Measurements from ENCODE around the gene TTLL13. TPM values are rescaled to one million over a fixed set of nuclear protein-coding genes. Genes with fewer than 3 reads are reported as not detected.

TTLL13 gene
- total and polyA plus RNA-seq, 2 experiments from 2014 or later = not detected

GRCh38 chr15:90205050-90205848, 44.1 kb upstream of the TTLL13 start:
- no peaks in the 10 kb centered on the region for H3K27me3 ChIP-seq
- no peaks in the 10 kb centered on the region for H3K36me3 ChIP-seq (replicated peaks; ENCODE audit: insufficient read depth, low read depth)
- no peaks in the 10 kb centered on the region for H3K9me2 ChIP-seq (replicated peaks; ENCODE audit: insufficient read depth)
- TF ChIP-seq CTCF (IDR thresholded peaks at IDR 0.05; ENCODE audit: poor library complexity) (no peak), EZH2phosphoT487 (IDR thresholded peaks at IDR 0.05; ENCODE audit: low read depth, severe bottlenecking, unreplicated experiment) (no peak), EZH2 (IDR thresholded peaks at IDR 0.05; ENCODE audit: borderline replicate concordance) (no peak)
- H3K4me3 ChIP-seq = no peak overlapping the region
- H3K27ac ChIP-seq = no peak overlapping the region
- peaks cover 87% of the 10 kb centered on the region for H3K79me2 ChIP-seq
- H2AFZ ChIP-seq = no peak overlapping the region
- no peak overlapping the region for H3K4me2 ChIP-seq
- H3K4me1 ChIP-seq (ENCODE audit: insufficient read depth) = peaks cover 20% of the 10 kb centered on the region
- no peak for DNase-seq (ENCODE audit: low spot score)
- no peaks in the 10 kb centered on the region for H3K9me3 ChIP-seq (ENCODE audit: low read depth)
- peaks cover 28% of the 10 kb centered on the region for H4K20me1 ChIP-seq (ENCODE audit: insufficient read depth, poor library complexity, severe bottlenecking)
- 94% methylated on average over 9 of the region's 10 CpGs for WGBS (ENCODE audit: low lambda C conversion rate, missing lambda C conversion rate)

GRCh38 chr15:90205886-90206285, 43.5 kb upstream of the TTLL13 start:
- Histone ChIP-seq H3K4me2 (no peak overlapping the region), H3K27ac (no peak overlapping the region), H3K4me1 (ENCODE audit: insufficient read depth) (peaks cover 14% of the 10 kb centered on the region), H3K9me3 (ENCODE audit: low read depth) (no peaks in the 10 kb centered on the region), H4K20me1 (ENCODE audit: insufficient read depth, poor library complexity, severe bottlenecking) (peaks cover 28% of the 10 kb centered on the region), H3K36me3 (replicated peaks; ENCODE audit: insufficient read depth, low read depth) (no peaks in the 10 kb centered on the region), H3K79me2 (peaks cover 93% of the 10 kb centered on the region), H3K27me3 (no peaks in the 10 kb centered on the region), H2AFZ (no peak overlapping the region), H3K9me2 (replicated peaks; ENCODE audit: insufficient read depth) (no peaks in the 10 kb centered on the region), H3K4me3 (no peak overlapping the region)
- WGBS (ENCODE audit: low lambda C conversion rate, missing lambda C conversion rate) = 91% methylated on average over 5 of the region's 5 CpGs
- no peak for DNase-seq (ENCODE audit: low spot score)
- no peak for TF ChIP-seq EZH2phosphoT487 (IDR thresholded peaks at IDR 0.05; ENCODE audit: low read depth, severe bottlenecking, unreplicated experiment)
- TF ChIP-seq CTCF (IDR thresholded peaks at IDR 0.05; ENCODE audit: poor library complexity) = no peak
- TF ChIP-seq EZH2 (IDR thresholded peaks at IDR 0.05; ENCODE audit: borderline replicate concordance) = no peak

GRCh38 chr15:90207252-90207651, 42.1 kb upstream of the TTLL13 start:
- Histone ChIP-seq H3K27me3 (no peaks in the 10 kb centered on the region), H3K27ac (no peak overlapping the region), H3K36me3 (replicated peaks; ENCODE audit: insufficient read depth, low read depth) (no peaks in the 10 kb centered on the region), H3K9me3 (ENCODE audit: low read depth) (no peaks in the 10 kb centered on the region), H4K20me1 (ENCODE audit: insufficient read depth, poor library complexity, severe bottlenecking) (peaks cover 24% of the 10 kb centered on the region), H2AFZ (no peak overlapping the region), H3K4me2 (no peak overlapping the region), H3K9me2 (replicated peaks; ENCODE audit: insufficient read depth) (no peaks in the 10 kb centered on the region), H3K4me1 (ENCODE audit: insufficient read depth) (peaks cover 25% of the 10 kb centered on the region), H3K79me2 (peaks cover 93% of the 10 kb centered on the region), H3K4me3 (no peak overlapping the region)
- DNase-seq (ENCODE audit: low spot score) = no peak
- WGBS (ENCODE audit: low lambda C conversion rate, missing lambda C conversion rate) = 95% methylated on average over 6 of the region's 6 CpGs
- no peak for TF ChIP-seq EZH2phosphoT487 (IDR thresholded peaks at IDR 0.05; ENCODE audit: low read depth, severe bottlenecking, unreplicated experiment)
- TF ChIP-seq CTCF (IDR thresholded peaks at IDR 0.05; ENCODE audit: poor library complexity) = no peak
- no peak for TF ChIP-seq EZH2 (IDR thresholded peaks at IDR 0.05; ENCODE audit: borderline replicate concordance)

Data from hepatocyte (in vitro differentiated cells).